NCI-H1092 treated with DMSO at 0.1 percent for 48 hours (cell line): ENCODE results near the gene CCR7.

ENCODE experiments used
- DNase-seq: peaks from one replicate; lab custom pipeline; 2025; lab: John Stamatoyannopoulos, UW

The CCR7 gene

GRCh38 chr17:40564883-40565768 is at the start of gene CCR7:
CCR7 (minus strand) TSS chr17:40565472; CDS start chr17:40565409, 63 bp downstream.
- DNase-seq: no peak

- DNase-seq: no peak
Observed at GRCh38 chr17:40614431-40615067, 49.3 kb upstream of the CCR7 start.

- no peak for DNase-seq
Observed at GRCh38 chr17:40613467-40614154, 48.3 kb upstream of the CCR7 start.

GRCh38 chr17:40612599-40613244 is 47.5 kb upstream of the CCR7 start:
- DNase-seq: no peak

- no peak for DNase-seq
Observed at GRCh38 chr17:40611840-40612474, 46.7 kb upstream of the CCR7 start.

- no peak for DNase-seq
Observed at GRCh38 chr17:40610359-40610758, 45.1 kb upstream of the CCR7 start.

- DNase-seq: no peak
Observed at GRCh38 chr17:40608061-40608581, 42.8 kb upstream of the CCR7 start.

GRCh38 chr17:40607641-40608040 is 42.4 kb upstream of the CCR7 start:
- no peak for DNase-seq

- no peak for DNase-seq
Observed at GRCh38 chr17:40606548-40607353, 41.5 kb upstream of the CCR7 start.

GRCh38 chr17:40605306-40605705 is 40.0 kb upstream of the CCR7 start:
- DNase-seq: no peak

- no peak for DNase-seq
Observed at GRCh38 chr17:40604327-40605080, 39.2 kb upstream of the CCR7 start.

GRCh38 chr17:40602445-40603443 is 37.5 kb upstream of the CCR7 start:
- DNase-seq: no peak

- no peak for DNase-seq
Observed at GRCh38 chr17:40600486-40601046, 35.3 kb upstream of the CCR7 start.

- no peak for DNase-seq
Observed at GRCh38 chr17:40599468-40599763, 34.1 kb upstream of the CCR7 start.

- DNase-seq: no peak
Observed at GRCh38 chr17:40598619-40599467, 33.6 kb upstream of the CCR7 start.

GRCh38 chr17:40598301-40598618 is 33.0 kb upstream of the CCR7 start:
- DNase-seq: no peak

GRCh38 chr17:40597556-40598300 is 32.5 kb upstream of the CCR7 start:
- no peak for DNase-seq
